ENCODE measurements around the gene APOBEC3A. TPM values are rescaled to one million over a fixed set of nuclear protein-coding genes. Genes with fewer than 3 reads are reported as not detected.
"Not testable (repeated sequence)": the region's sequence is repeated elsewhere in the genome, so short reads cannot be mapped to it uniquely, and the experiment has no call there.

APOBEC3A gene
- total RNA-seq, 4 donors from 2014 or later, result 2.7 to 3.0 TPM; not detected in 2

GRCh38 chr22:38980587-38980986, 23.2 kb downstream of the APOBEC3A start:
- H3K27ac ChIP-seq, result peak overlapping the region in 3 of 4 donors; percentile 83 to 87 (median 84)

DNA sequence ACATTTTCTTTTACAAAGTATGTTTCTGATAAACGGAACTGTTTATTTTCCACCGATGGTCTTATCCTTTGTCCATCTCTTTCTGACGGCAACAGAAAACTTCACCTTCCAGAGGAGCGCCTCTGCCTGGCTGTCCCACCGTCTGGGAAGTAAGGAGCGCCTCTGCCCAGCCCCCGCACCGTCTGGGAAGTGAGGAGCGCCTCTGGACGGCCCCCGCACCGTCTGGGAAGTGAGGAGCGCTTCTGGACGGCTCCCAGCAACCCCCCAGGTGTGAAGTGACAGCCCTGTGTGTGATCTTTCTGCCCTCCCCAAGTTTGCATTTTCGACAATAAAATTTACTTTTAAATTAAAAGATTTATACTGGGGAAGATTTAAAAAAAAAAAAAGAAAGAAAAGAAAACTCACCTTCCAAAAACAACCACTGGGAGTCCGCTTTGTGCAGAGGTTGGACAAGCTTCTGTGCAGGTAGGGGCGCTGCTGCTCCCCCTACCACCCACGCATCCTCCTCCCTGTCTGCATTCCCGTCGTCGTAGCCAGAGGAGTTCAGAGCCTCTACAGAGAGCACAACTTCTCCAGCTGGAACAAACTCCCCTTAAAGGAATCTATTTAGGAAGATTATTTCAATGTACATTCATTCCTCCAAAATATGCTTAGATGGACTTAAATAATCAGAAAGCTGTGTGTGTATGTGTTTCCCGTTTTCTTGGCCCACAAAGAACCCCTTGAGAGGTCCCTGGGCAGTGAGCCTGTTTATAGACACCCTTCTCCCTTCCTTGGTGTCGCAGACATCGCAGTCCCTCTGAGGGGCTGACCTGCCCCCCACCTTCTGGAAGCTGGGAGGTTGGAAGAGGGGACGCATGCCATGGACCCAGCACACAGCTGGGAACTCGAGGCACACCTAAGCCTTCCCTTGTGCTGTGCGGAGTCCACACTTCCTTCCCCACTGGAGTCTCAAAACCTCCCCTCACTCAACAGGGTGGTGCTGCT, 23.9 kb downstream of the APOBEC3A start:
- in situ Hi-C loops (cut with MboI; ENCODE audit: low pct_ligation_motif_present in 1 of 4, low pct_unique_long_range_greater_than_20kb in 1 of 4, low sequenced_read_pairs in 3 of 4), result no loop called here
- TF ChIP-seq POLR2A (IDR thresholded peaks at IDR 0.05) (peak; percentile 5), CTCF (IDR thresholded peaks at IDR 0.05) (peak; percentile 39 to 67 (median 44)), POLR2AphosphoS5 (IDR thresholded peaks at IDR 0.05) (peak in 2 of 3 donors; percentile 37 to 61), EP300 (IDR thresholded peaks at IDR 0.05; ENCODE audit: low read depth) (no peak)
- peak overlapping the region in 3 of 4 donors; percentile 1 to 52 (median 23) for H3K4me3 ChIP-seq
- DNase-seq, result peak; percentile 54
- 12 to 30% methylated on average over 11 to 27 of the region's 27 CpGs for WGBS, 2 donors (ENCODE audit: low coverage in 1 of 2)
- peaks cover 0 to 28% (median 13%) of the 10 kb centered on the region in 4 donors for H3K4me1 ChIP-seq
- peak overlapping the region in 3 of 4 donors; percentile 83 to 87 (median 84) for H3K27ac ChIP-seq
- intact Hi-C loops (cut with DNase I; ENCODE audit: low total_unique reads), result loop anchor here (5.0 kb wide), 1 partner anchor 114 kb away; no protein-coding TSS in a partner anchor
- no peaks in the 10 kb centered on the region for H3K27me3 ChIP-seq
- no peaks in the 10 kb centered on the region for H3K36me3 ChIP-seq
- no peaks in the 10 kb centered on the region for H3K9me3 ChIP-seq

More at GRCh38 chr22:38980587-38980986, 23.2 kb downstream of the APOBEC3A start:
- intact Hi-C loops (cut with DNase I; ENCODE audit: low total_unique reads), result loop anchor here (5.0 kb wide), 1 partner anchor 113 kb away; no protein-coding TSS in a partner anchor
- Histone ChIP-seq H3K4me3 (peak overlapping the region in 1 of 4 donors; percentile 52), H3K4me1 (peaks cover 0 to 28% (median 13%) of the 10 kb centered on the region in 4 donors)
- H3K27me3 ChIP-seq; H3K36me3 ChIP-seq; H3K9me3 ChIP-seq; in situ Hi-C loops (cut with MboI; ENCODE audit: low pct_ligation_motif_present in 1 of 4, low pct_unique_long_range_greater_than_20kb in 1 of 4, low sequenced_read_pairs in 3 of 4): not testable (repeated sequence)
- WGBS, 2 donors (ENCODE audit: low coverage in 1 of 2), result 40 to 52% methylated on average over 4 to 10 of the region's 10 CpGs
- TF ChIP-seq POLR2AphosphoS5 (IDR thresholded peaks at IDR 0.05) (peak in 2 of 3 donors; percentile 20 to 39), POLR2A (IDR thresholded peaks at IDR 0.05) (peak; percentile 28)
- peak; percentile 67 for DNase-seq

- intact Hi-C loops (cut with DNase I; ENCODE audit: low total_unique reads), result loop anchor here (5.0 kb wide), 1 partner anchor 115 kb away; no protein-coding TSS in a partner anchor
- DNase-seq, result peak; percentile 92
- in situ Hi-C loops (cut with MboI; ENCODE audit: low pct_ligation_motif_present in 1 of 4, low pct_unique_long_range_greater_than_20kb in 1 of 4, low sequenced_read_pairs in 3 of 4), result no loop called here
- H3K9me3 ChIP-seq, result no peaks in the 10 kb centered on the region
- H3K36me3 ChIP-seq, result no peaks in the 10 kb centered on the region
- no peaks in the 10 kb centered on the region for H3K27me3 ChIP-seq
- H3K4me1 ChIP-seq, result peaks cover 0 to 28% (median 13%) of the 10 kb centered on the region in 4 donors
- peak within 1 kb of the TSS in 3 of 4 donors; percentile 83 to 87 (median 84) for H3K27ac ChIP-seq
- peak within 1 kb of the TSS in 3 of 4 donors; percentile 1 to 52 (median 23) for H3K4me3 ChIP-seq
- TF ChIP-seq POLR2A (IDR thresholded peaks at IDR 0.05), result peak; percentile 53
- peak in 2 of 3 donors; percentile 73 to 80 for TF ChIP-seq POLR2AphosphoS5 (IDR thresholded peaks at IDR 0.05)
- TF ChIP-seq CTCF (IDR thresholded peaks at IDR 0.05), result no peak
- 12% methylated on average over 16 of the region's 16 CpGs; no CpG with 5 or more reads in 1 of the 2 donors for WGBS, 2 donors (ENCODE audit: low coverage in 1 of 2)
Measured at GRCh38 chr22:38981992-38982927, 24.9 kb downstream of the APOBEC3A start, which contains the start of gene APOBEC3B. TSS of gene APOBEC3B (plus strand) at chr22:38982347. CDS start at chr22:38982454, 107 bp downstream.

DNA sequence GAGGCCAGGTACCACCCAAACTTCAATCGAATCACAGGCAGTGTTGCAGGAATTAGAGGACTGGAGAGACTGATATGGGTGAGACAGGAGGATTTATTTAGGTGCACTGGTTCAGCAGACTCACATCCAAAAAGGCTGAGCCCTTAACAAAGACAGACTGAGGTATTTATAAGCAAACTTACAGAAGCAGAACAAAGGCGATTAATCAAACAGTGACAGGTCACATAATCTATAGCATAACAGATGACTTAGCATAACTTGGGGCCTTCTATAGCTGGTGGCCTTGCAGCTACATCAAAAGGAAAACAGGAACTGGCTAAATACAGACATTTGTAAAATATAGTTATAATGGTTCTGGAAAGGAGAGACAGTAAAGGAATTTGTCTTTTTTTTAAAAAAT, 26.8 kb downstream of the APOBEC3A start:
- WGBS, 2 donors (ENCODE audit: low coverage in 1 of 2), result 93% methylated on average over 2 of the region's 2 CpGs
- peak overlapping the region in 3 of 4 donors; percentile 10 to 60 (median 24) for H3K27ac ChIP-seq

More for the DNA sequence above, 26.8 kb downstream of the APOBEC3A start:
- Histone ChIP-seq H3K27me3 (no peaks in the 10 kb centered on the region), H3K9me3 (no peaks in the 10 kb centered on the region), H3K4me1 (peaks cover 0 to 28% (median 13%) of the 10 kb centered on the region in 4 donors), H3K4me3 (no peak overlapping the region), H3K36me3 (no peaks in the 10 kb centered on the region)
- no peak for DNase-seq
- in situ Hi-C loops (cut with MboI; ENCODE audit: low pct_ligation_motif_present in 1 of 4, low pct_unique_long_range_greater_than_20kb in 1 of 4, low sequenced_read_pairs in 3 of 4), result no loop called here
- intact Hi-C loops (cut with DNase I; ENCODE audit: low total_unique reads), result loop anchor here (5.0 kb wide), 1 partner anchor 117 kb away; no protein-coding TSS in a partner anchor
- TF ChIP-seq CTCF (IDR thresholded peaks at IDR 0.05), result no peak
- TF ChIP-seq POLR2AphosphoS5 (IDR thresholded peaks at IDR 0.05), result no peak
- no peak for TF ChIP-seq EP300 (IDR thresholded peaks at IDR 0.05; ENCODE audit: low read depth)
- no peak for TF ChIP-seq POLR2A (IDR thresholded peaks at IDR 0.05)
